Measurements from ENCODE around the gene L3MBTL1.

L3MBTL1 gene

DNA sequence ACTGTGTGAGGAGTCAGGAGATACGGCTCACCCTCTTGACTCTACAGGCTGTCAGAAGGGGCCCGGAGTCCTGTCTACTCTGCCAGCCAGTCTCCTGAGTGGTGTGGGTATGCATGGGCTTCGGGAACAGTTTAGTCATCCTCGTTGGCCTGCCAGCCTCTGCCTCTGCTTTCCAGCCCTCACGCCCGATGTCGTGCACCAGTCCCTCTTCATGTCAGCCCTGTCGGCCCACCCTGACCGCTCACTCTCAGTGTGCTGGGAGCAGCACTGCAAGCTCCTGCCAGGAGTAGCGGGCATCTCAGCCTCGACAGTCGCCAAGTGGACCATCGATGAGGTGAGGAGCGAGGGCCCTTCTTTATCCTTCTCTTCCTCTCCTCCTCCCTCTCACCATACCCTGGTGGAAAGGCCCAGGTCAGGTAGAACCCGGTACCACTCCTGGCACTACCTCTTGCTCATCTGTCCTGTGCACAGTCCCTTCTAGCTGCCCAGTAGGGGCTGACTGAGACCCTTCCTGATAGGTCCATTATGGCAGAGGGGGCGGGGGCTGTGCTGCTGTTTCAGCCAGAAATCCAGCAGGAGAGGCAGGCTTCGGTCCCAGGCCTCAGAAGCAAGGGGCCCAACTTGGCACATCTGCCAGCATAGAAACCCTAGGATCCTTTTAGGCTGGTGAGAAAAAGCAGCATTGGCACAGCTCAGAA lies 32.6 kb downstream of the L3MBTL1 start:
- Histone ChIP-seq H3K4me3 (ENCODE audit: low read length) (no peak overlapping the region), H3K27me3 (replicated peaks; ENCODE audit: insufficient read depth, low read length) (no peaks in the 10 kb centered on the region), H3K9me2 (replicated peaks; ENCODE audit: insufficient read depth, low read length) (no peaks in the 10 kb centered on the region), H4K20me1 (ENCODE audit: insufficient read depth, low read length) (no peaks in the 10 kb centered on the region), H3K4me2 (ENCODE audit: low read depth, low read length) (no peak overlapping the region), H3K36me3 (replicated peaks; ENCODE audit: insufficient read depth, low read length) (no peaks in the 10 kb centered on the region), H3K4me1 (ENCODE audit: low read length) (peaks cover 8% of the 10 kb centered on the region; the same call in 1 of the 2 replicates), H3K9ac (ENCODE audit: low read length) (no peak overlapping the region), H3F3A (ENCODE audit: insufficient read depth, low read length) (no peaks in the 10 kb centered on the region), H3K79me2 (ENCODE audit: low read length) (no peaks in the 10 kb centered on the region), H3K27ac (ENCODE audit: low read length) (no peak overlapping the region), H2AFZ (ENCODE audit: low read length) (no peak overlapping the region), H3K9me3 (replicated peaks; ENCODE audit: insufficient read depth, low read length) (no peaks in the 10 kb centered on the region)
- TF ChIP-seq CTCF (IDR thresholded peaks at IDR 0.05; ENCODE audit: low read length), result no peak
- TF ChIP-seq EZH2phosphoT487 (IDR thresholded peaks at IDR 0.05; ENCODE audit: low read length), result no peak
- TF ChIP-seq EZH2 (optimal IDR thresholded peaks at IDR 0.05; ENCODE audit: low read depth, low read length), result no peak
- no peak for DNase-seq

GRCh38 chr20:43540673-43541060 lies 33.2 kb downstream of the L3MBTL1 start:
- Histone ChIP-seq H3K9ac (ENCODE audit: low read length) (no peak overlapping the region), H3K79me2 (ENCODE audit: low read length) (no peaks in the 10 kb centered on the region), H3K9me2 (replicated peaks; ENCODE audit: insufficient read depth, low read length) (no peaks in the 10 kb centered on the region), H3K27ac (ENCODE audit: low read length) (no peak overlapping the region), H3K36me3 (replicated peaks; ENCODE audit: insufficient read depth, low read length) (no peaks in the 10 kb centered on the region), H4K20me1 (ENCODE audit: insufficient read depth, low read length) (no peaks in the 10 kb centered on the region), H3K27me3 (replicated peaks; ENCODE audit: insufficient read depth, low read length) (no peaks in the 10 kb centered on the region), H2AFZ (ENCODE audit: low read length) (no peak overlapping the region), H3K4me2 (ENCODE audit: low read depth, low read length) (no peak overlapping the region), H3F3A (ENCODE audit: insufficient read depth, low read length) (no peaks in the 10 kb centered on the region), H3K4me3 (ENCODE audit: low read length) (no peak overlapping the region), H3K9me3 (replicated peaks; ENCODE audit: insufficient read depth, low read length) (no peaks in the 10 kb centered on the region), H3K4me1 (ENCODE audit: low read length) (0 out of 2 replicates have a peak, but pooled peaks cover 5% of the 10 kb centered on the region)
- no peak for DNase-seq
- TF ChIP-seq EZH2 (optimal IDR thresholded peaks at IDR 0.05; ENCODE audit: low read depth, low read length) (no peak), CTCF (IDR thresholded peaks at IDR 0.05; ENCODE audit: low read length) (no peak)

DNA sequence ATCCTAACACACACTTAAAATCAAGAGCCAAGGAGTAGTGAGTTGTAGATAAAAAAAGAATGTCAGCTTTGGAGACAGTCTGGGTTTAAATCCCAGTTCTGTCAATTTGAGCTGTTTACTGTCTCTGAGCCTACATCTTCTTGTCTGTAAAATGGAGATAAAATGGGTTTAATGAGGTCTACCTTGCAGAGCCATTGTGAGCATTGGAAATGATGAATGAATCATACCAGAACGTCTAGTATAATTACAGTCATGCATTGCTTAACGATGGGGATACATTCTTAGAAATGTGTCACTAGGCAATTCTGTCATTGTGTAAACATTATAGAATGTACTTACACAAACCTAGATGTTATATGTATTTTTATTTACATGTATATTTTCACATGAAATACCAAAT lies 33.7 kb downstream of the L3MBTL1 start:
- Histone ChIP-seq H3F3A (ENCODE audit: insufficient read depth, low read length) (no peaks in the 10 kb centered on the region), H3K4me2 (ENCODE audit: low read depth, low read length) (no peak overlapping the region), H4K20me1 (ENCODE audit: insufficient read depth, low read length) (no peaks in the 10 kb centered on the region), H3K79me2 (ENCODE audit: low read length) (no peaks in the 10 kb centered on the region), H3K9ac (ENCODE audit: low read length) (no peak overlapping the region), H3K4me3 (ENCODE audit: low read length) (no peak overlapping the region), H2AFZ (ENCODE audit: low read length) (no peak overlapping the region), H3K27ac (ENCODE audit: low read length) (no peak overlapping the region), H3K9me2 (replicated peaks; ENCODE audit: insufficient read depth, low read length) (no peaks in the 10 kb centered on the region), H3K36me3 (replicated peaks; ENCODE audit: insufficient read depth, low read length) (no peaks in the 10 kb centered on the region), H3K27me3 (replicated peaks; ENCODE audit: insufficient read depth, low read length) (no peaks in the 10 kb centered on the region), H3K4me1 (ENCODE audit: low read length) (0 out of 2 replicates have a peak, but pooled peaks cover 5% of the 10 kb centered on the region), H3K9me3 (replicated peaks; ENCODE audit: insufficient read depth, low read length) (no peaks in the 10 kb centered on the region)
- TF ChIP-seq EZH2phosphoT487 (IDR thresholded peaks at IDR 0.05; ENCODE audit: low read length) (no peak), EZH2 (optimal IDR thresholded peaks at IDR 0.05; ENCODE audit: low read depth, low read length) (no peak), CTCF (IDR thresholded peaks at IDR 0.05; ENCODE audit: low read length) (no peak)
- no peak for DNase-seq
